ENCODE results near the gene IP6K3.

- TF ChIP-seq POLR2AphosphoS5 (IDR thresholded peaks at IDR 0.05; ENCODE audit: low read depth, low read length) (peak; percentile 19; the same call in 1 of the 2 replicates), REST (IDR thresholded peaks at IDR 0.05; ENCODE audit: insufficient read depth in 1 of 2, low read depth in 2 of 2, low read length in 1 of 2) (no peak), TCF7L2 (IDR thresholded peaks at IDR 0.05; ENCODE audit: low read depth, low read length) (no peak)
- TF ChIP-seq, protein P1, sequence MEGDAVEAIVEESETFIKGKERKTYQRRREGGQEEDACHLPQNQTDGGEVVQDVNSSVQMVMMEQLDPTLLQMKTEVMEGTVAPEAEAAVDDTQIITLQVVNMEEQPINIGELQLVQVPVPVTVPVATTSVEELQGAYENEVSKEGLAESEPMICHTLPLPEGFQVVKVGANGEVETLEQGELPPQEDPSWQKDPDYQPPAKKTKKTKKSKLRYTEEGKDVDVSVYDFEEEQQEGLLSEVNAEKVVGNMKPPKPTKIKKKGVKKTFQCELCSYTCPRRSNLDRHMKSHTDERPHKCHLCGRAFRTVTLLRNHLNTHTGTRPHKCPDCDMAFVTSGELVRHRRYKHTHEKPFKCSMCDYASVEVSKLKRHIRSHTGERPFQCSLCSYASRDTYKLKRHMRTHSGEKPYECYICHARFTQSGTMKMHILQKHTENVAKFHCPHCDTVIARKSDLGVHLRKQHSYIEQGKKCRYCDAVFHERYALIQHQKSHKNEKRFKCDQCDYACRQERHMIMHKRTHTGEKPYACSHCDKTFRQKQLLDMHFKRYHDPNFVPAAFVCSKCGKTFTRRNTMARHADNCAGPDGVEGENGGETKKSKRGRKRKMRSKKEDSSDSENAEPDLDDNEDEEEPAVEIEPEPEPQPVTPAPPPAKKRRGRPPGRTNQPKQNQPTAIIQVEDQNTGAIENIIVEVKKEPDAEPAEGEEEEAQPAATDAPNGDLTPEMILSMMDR (IDR thresholded peaks at IDR 0.05) = no peak
These were observed 37.0 kb downstream of the IP6K3 start for GRCh38 chr6:33709605-33710295.

All from Panc1 (cell line).